IPS-15b (cell line): ENCODE measurements around the gene IKZF3.
A peak's percentile ranks its signal among the peaks of the same experiment; 100 is the strongest.
"Not testable (repeated sequence)": the region's sequence is repeated elsewhere in the genome, so short reads cannot be mapped to it uniquely, and the experiment has no call there.

Source experiments
- H3K27me3 ChIP-seq: one replicate; pipeline ENCODE4 v1.6.1; 2013; ENCODE audit warnings: low read length; ENCODE audit not compliant: control insufficient read depth, insufficient read depth
- H3K36me3 ChIP-seq: one replicate; pipeline ENCODE4 v1.6.1; 2013; ENCODE audit warnings: low read length; ENCODE audit not compliant: control insufficient read depth, insufficient read depth
- H3K4me1 ChIP-seq: one replicate; pipeline ENCODE4 v1.6.1; 2013; ENCODE audit warnings: mild to moderate bottlenecking, low read length; ENCODE audit not compliant: control insufficient read depth, insufficient read depth
- H3K4me3 ChIP-seq: one replicate; pipeline ENCODE4 v1.5.1; 2013; ENCODE audit warnings: low read depth, low read length
- H3K9ac ChIP-seq: one replicate; pipeline ENCODE4 v1.6.1; 2013; ENCODE audit warnings: low read depth, mild to moderate bottlenecking, low read length
- H3K9me3 ChIP-seq: one replicate; pipeline ENCODE4 v1.6.1; 2013; ENCODE audit warnings: mild to moderate bottlenecking, low read length; ENCODE audit not compliant: control insufficient read depth, insufficient read depth

Gene IKZF3

DNA sequence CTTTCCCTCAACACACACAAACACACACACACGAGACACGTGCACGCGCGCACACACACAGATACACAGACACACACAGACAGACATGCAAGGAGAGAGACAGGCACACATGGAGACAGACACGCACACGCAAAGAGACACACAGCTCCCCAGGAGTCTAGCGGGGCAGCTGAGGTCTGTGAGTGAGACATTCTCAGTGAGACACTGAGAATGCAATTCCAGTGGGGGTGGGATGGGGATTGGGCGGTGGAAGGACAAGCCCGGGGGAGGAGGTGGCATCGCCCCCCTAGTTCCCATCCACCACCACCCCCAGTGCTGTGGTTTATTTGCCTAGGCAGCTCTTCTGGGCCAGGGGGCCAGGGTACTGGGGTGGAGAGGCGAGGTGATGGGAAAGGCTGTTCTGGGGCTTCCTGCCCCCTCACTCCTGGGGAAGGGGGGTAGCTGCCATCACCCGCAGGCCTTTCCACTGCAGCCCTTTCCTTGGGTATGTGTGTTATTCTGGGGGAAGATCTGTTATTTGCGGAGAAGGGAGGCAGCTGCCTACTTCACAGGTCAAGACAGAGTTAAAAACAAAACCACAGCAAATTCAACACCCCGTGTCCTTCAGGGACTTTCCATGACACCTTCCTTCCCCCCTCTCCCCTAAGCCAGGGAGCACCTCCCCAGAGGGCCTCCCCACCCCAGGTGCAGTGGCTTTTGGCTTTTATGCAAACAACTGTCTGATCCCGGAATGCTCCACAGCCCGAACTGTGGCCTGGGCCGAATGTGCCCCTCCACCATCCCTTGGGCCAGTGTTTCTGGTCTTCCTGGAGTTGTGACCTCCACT is 108.3 kb downstream of the IKZF3 start:
- Histone ChIP-seq H3K27me3 (peaks cover 6% of the 10 kb centered on the region), H3K4me3 (no peak overlapping the region), H3K36me3 (no peaks in the 10 kb centered on the region), H3K9me3 (no peaks in the 10 kb centered on the region), H3K9ac (no peak overlapping the region), H3K4me1 (peaks cover 13% of the 10 kb centered on the region)

DNA sequence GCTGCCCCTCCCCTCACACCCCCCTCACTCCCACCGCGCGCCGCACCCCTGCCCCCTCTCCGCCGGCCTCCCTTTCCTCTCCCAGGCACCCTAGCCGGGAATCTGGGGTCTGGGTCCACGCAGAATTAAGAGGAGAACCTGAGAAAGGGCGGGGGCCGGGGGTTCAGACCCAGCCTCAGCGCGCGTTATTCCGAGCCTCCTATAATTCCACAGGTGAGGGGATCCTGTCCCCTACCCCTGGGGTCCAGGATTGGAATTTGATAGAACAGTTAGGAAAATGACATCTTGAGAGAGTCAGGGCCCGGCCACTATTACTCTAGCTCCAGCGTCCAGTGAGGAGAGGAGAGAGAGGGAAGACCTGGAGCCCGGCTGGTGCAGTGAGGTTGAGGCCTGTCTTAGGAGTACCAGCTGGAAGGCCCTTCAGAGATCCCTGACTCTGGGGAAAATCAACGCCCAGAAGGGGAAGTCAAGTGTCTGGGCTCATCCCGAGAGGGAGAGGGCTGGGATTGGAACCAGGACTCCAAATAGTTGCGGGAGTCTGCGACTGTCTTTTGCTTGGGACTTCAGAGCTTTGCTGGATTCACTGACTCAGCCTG is 109.1 kb downstream of the IKZF3 start:
- Histone ChIP-seq H3K4me3 (peak overlapping the region; percentile 68), H3K4me1 (peaks cover 13% of the 10 kb centered on the region), H3K36me3 (no peaks in the 10 kb centered on the region), H3K9me3 (no peaks in the 10 kb centered on the region), H3K27me3 (peaks cover 6% of the 10 kb centered on the region), H3K9ac (no peak overlapping the region)

DNA sequence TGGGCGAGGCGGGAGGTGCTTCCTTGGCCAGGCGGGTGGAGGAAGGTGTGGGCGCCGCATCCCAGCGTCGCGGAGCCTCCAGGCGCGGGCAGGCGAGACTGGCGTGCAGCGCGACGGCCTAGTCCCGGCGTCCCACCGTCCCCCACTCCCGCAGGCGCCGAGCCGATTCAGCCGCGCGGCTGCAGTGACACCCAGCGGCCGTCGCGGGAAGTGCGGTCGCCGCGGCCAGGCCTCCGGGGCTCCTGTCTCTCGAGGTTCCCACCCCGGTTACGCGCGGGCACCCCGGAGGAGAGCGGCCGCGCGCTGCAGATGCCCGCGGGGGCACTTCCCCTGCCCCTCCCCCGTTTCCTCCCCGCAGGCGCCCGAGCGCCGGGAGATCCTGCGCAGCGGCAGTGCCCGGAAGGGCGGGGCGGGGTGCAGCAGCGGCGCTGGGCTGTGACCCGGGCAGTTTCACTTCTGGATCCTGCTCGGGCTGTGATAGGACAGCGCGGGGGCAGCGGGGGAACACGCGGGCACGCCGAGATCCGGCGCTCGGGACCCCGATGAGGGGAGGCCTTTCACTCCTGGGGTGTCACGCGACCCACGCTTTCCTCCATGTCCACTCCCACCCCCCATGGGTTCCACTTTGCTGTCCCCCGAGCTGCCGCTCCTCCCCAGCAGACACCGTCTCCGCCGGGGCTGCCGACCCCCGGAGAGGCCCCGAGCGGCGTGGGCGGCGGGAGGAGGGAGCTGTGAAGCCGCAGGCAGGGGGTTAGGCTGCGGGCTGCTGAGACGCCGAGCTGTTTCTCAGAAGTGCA is 109.8 kb downstream of the IKZF3 start:
- Histone ChIP-seq H3K4me3 (peak overlapping the region; percentile 68), H3K9me3 (no peaks in the 10 kb centered on the region), H3K27me3 (peaks cover 6% of the 10 kb centered on the region), H3K4me1 (peaks cover 13% of the 10 kb centered on the region), H3K36me3 (no peaks in the 10 kb centered on the region), H3K9ac (peak overlapping the region; percentile 41)

DNA sequence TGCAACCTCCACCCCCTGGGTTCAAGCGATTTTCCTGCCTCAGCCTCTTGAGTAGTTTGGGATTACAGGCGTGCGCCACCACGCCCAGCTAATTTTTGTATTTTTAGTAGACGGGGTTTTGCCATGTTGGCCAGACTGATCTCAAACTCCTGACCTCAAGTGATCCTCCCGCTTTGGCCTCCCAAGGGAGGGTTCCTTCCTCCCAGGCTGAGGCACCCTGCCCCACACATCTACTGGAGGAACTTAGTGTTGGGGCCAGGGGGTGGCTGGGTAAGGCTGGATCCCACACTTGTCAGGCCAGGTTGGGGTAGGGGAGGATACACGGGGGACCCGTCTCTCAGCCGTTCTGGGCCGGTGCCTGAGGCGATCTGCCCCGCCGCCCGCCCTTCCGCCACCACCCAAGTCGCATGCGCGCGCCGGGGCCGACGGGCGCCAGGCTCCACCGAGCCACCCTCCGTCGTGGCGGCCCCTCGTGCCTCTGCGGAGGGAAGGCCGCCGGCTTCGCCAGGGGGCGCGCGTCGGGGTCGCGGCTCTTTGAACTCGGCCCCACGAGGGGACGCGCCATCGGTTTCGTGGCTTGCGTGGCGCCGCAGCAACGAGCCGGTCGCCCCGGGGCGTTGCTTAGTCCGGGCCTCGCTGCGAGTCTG is 110.5 kb downstream of the IKZF3 start:
- H3K4me1 ChIP-seq, result peaks cover 13% of the 10 kb centered on the region
- peak overlapping the region; percentile 37 for H3K9ac ChIP-seq
- H3K27me3 ChIP-seq, result peaks cover 6% of the 10 kb centered on the region
- H3K9me3 ChIP-seq, result no peaks in the 10 kb centered on the region
- peak overlapping the region; percentile 68 for H3K4me3 ChIP-seq
- no peaks in the 10 kb centered on the region for H3K36me3 ChIP-seq

DNA sequence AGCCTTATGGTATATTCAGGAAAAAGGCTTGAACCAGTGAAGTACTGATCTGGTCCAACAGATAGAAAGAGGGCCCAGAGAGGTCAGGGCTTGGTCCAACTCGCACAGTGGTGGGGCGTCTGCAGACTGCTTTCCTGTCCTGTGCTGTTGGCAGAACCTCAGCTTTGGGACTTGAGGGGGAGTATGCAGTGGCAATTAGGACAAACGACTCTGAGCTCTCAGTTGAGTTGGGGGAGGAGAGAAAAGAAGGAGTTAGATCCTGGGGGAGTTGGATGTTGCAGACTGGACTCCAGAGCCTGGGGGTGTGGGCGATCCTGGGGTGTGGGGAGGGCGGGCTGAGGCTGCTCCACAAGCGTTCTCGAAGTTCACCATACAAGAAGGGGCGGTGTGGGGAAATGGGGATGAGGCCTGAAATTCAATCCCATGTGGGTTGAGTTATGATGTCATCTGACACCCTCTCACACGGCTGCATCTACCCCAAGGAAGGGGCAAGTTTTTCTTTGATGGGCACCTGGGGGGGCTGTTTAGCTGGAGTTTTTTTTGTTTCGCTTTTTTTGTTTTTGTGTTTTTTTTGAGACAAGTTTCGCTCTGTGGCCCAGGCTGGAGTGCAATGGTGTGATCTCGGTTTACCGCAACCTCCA is 111.8 kb downstream of the IKZF3 start:
- no peak overlapping the region for H3K4me3 ChIP-seq
- H3K27me3 ChIP-seq, result peaks cover 3% of the 10 kb centered on the region
- H3K9me3 ChIP-seq, result no peaks in the 10 kb centered on the region
- H3K36me3 ChIP-seq, result no peaks in the 10 kb centered on the region
- H3K4me1 ChIP-seq, result peaks cover 12% of the 10 kb centered on the region
- H3K9ac ChIP-seq, result peak overlapping the region; percentile 24

DNA sequence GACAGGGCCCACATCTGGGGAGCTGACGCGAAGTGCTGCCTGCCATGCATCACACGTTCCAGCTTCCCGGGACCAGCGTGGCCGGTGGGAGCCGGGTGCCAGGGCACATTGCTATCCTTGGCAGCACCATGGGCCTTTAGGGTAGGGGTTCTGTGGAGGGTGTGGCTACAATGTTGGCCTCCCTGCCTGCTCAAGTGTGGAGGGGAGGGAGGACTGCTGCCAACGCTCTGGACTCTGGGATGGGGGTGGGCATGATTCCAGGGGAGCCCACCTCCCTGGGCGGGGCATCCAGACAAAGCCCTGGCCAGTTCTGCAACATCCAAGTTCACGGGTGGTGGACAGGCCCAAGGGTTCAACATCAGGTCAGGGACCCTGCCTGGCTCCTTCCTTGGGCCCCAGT is 112.5 kb downstream of the IKZF3 start:
- peaks cover 12% of the 10 kb centered on the region for H3K4me1 ChIP-seq
- H3K9me3 ChIP-seq, result no peaks in the 10 kb centered on the region
- no peak overlapping the region for H3K4me3 ChIP-seq
- H3K27me3 ChIP-seq, result peaks cover 3% of the 10 kb centered on the region
- no peak overlapping the region for H3K9ac ChIP-seq
- H3K36me3 ChIP-seq, result no peaks in the 10 kb centered on the region

DNA sequence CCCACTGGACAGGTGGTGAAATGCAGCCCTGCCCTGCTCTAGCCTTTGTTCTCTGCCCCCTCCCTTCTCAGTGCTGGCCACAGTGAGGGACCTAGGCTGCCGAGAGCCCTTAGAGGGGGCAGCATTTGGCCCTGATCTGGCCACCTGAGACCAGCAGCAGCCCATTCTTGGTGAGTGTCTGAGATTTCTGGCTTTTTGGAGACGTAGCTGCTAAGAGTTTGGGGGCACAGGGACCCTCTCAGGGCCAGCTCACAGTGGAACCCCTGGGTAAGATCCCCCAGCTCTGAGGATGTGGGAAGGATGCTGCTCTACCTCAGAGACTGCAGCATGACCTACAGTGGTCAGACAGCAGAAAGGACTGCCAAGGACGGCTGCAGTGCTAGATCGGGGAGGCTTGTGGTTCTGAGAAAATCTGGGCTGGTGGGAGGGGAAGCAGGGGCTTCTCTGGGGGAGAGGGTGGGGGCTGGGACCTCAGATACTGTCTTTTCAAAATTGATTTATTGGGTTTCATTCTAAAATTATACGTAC is 113.0 kb downstream of the IKZF3 start:
- peaks cover 1% of the 10 kb centered on the region for H3K36me3 ChIP-seq
- H3K27me3 ChIP-seq, result no peaks in the 10 kb centered on the region
- H3K9ac ChIP-seq, result no peak overlapping the region
- H3K9me3 ChIP-seq, result no peaks in the 10 kb centered on the region
- H3K4me1 ChIP-seq, result peaks cover 8% of the 10 kb centered on the region
- H3K4me3 ChIP-seq, result no peak overlapping the region

DNA sequence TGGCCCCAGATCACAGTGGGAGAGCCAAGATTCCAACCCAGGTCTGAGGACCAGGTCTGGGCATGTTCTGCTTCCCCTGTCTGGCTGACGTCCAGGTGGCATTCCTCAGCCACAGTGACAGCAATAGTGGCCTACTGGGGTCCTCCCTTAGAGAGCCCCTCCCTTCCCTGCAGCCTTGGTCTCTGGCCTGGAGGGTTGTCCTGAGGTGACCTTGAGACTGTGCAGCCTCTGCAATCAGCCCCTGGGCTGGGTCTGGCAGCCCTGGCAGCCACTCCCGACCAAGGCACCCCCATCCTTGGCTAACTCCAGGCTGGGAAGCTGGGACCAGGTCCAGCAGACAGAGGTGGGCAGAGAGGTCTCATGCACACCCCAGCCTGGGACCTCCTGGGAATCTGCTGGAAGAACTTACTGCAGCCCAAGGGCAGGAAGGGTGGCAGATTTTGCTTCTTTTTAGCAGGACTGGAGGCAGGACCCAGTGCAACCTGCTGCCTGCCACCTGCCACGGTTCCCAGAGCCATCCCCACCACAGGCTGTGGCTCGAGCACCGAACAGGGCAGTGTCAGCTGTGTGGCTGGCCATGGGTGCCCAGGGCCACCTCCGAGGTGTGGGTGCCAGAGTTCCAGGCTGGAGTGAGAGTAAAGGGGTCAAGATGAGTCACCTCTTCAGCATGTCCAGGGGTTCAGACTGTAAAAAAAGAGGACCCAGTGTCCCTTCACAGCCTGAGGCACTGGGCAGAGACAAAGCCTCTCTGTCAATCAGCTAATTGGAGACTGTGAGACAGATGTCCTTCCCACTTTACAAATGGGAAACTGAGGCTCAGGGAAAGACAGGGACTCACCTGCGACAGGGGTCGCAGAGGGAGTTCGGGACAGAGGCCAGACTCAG is 113.7 kb downstream of the IKZF3 start:
- Histone ChIP-seq H3K36me3 (peaks cover 8% of the 10 kb centered on the region), H3K9me3 (no peaks in the 10 kb centered on the region), H3K4me1 (peaks cover 3% of the 10 kb centered on the region), H3K27me3 (no peaks in the 10 kb centered on the region), H3K4me3 (no peak overlapping the region), H3K9ac (no peak overlapping the region)

DNA sequence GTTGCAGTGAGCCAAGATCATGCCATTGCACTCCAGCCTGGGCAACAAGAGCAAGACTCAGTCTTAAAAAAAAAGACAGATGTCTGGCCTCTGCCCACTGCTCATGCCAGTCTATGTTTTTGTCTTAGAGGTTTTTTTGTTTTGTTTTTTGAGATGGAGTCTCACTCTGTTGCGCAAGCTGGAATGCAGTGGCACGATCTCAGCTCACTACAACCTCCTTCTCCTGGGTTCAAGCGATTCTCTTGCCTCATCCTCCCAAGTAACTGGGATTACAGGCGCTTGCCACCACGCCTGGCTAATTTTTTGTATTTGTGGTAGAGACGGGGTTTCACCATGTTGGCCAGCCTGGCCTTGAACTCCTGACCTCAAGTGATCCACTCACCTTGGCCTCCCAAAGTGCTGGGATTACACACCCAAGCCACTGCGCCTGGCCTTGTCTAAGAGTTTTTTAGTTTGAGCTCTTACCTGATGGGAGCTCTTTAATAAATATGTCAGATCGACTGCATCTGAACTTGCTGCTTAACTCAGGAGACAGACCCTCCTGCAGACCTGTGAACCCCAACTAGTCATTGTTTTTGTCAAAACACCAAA is 115.6 kb downstream of the IKZF3 start:
- H3K36me3 ChIP-seq, result peaks cover 26% of the 10 kb centered on the region

DNA sequence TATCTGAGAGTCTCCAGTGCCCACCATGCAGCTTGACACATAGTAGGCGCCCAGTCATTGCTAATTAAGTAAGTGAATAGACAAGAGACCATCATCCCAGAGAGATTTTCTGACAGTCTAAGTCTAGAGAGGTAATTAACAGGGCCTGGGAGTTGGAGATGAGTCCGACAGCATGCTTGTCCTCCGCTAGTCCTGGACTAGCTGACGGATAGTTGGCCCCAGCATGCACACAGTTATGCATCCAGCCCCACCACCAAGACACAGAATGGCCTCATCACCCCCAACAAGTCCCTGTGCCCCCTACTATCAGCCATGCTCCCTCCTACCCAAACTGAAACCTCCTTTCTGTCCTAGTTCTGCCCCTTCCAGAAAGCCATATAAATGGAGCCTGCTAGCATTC is 116.4 kb downstream of the IKZF3 start:
- Histone ChIP-seq H3K4me1 (peaks cover 3% of the 10 kb centered on the region), H3K27me3 (no peaks in the 10 kb centered on the region), H3K4me3 (no peak overlapping the region), H3K9ac (no peak overlapping the region), H3K36me3 (peaks cover 34% of the 10 kb centered on the region), H3K9me3 (no peaks in the 10 kb centered on the region)

More for the DNA sequence above, 115.6 kb downstream of the IKZF3 start:
- H3K4me1 ChIP-seq, H3K4me3 ChIP-seq, H3K9ac ChIP-seq, H3K9me3 ChIP-seq, H3K27me3 ChIP-seq: not testable (repeated sequence)
